Measurements from ENCODE around the gene OGDHL. TPM values are rescaled to one million over a fixed set of nuclear protein-coding genes. Genes with fewer than 3 reads are reported as not detected.
A peak's percentile ranks its signal among the peaks of the same experiment; 100 is the strongest.

OGDHL gene
- total and polyA plus RNA-seq, 2 of the 13 experiments (the other 11 are each of a cell fraction or from before 2014, with no cell fraction given): 3.0 to 9.8 TPM

GRCh38 chr10:49761789-49762565 lies at the start of gene OGDHL (continued):
- TF ChIP-seq ZNF407 (CRISPR knock-in tag; IDR thresholded peaks at IDR 0.05; ENCODE audit: not compliant biosample characterization) (peak; percentile 64), ZNF562 (CRISPR knock-in tag; IDR thresholded peaks at IDR 0.05; ENCODE audit: borderline replicate concordance) (peak; percentile 72; the same call in 1 of the 2 replicates), YEATS2 (CRISPR knock-in tag; IDR thresholded peaks at IDR 0.05; ENCODE audit: borderline replicate concordance) (peak; percentile 73; the same call in 1 of the 2 replicates), ZNF747 (CRISPR knock-in tag; IDR thresholded peaks at IDR 0.05; ENCODE audit: borderline replicate concordance) (peak; percentile 80; the same call in 1 of the 2 replicates), ZNF839 (CRISPR knock-in tag; IDR thresholded peaks at IDR 0.05; ENCODE audit: borderline replicate concordance) (0 out of 2 replicates have a peak, but pooled peaks have one; percentile 61), TRIM22 (IDR thresholded peaks at IDR 0.05) (no peak), PCBP1 (IDR thresholded peaks at IDR 0.05; ENCODE audit: borderline replicate concordance, low read depth, low read length) (0 out of 2 replicates have a peak, but pooled peaks have one; percentile 10), NFATC3 (CRISPR knock-in tag; IDR thresholded peaks at IDR 0.05) (no peak), CBX1 (IDR thresholded peaks at IDR 0.05; ENCODE audit: low read depth) (no peak), ZNF768 (CRISPR knock-in tag; IDR thresholded peaks at IDR 0.05) (peak; percentile 86), ZNF256 (CRISPR knock-in tag; conservative IDR thresholded peaks at IDR 0.05) (peak; percentile 95), RNF219 (CRISPR knock-in tag; IDR thresholded peaks at IDR 0.05) (peak; percentile 53; the same call in 1 of the 2 replicates), ASH2L (IDR thresholded peaks at IDR 0.05; ENCODE audit: insufficient read length, low read depth, low read length) (no peak), ZFP41 (CRISPR knock-in tag; IDR thresholded peaks at IDR 0.05; ENCODE audit: borderline replicate concordance) (peak; percentile 86; the same call in 1 of the 2 replicates), ADNP (CRISPR knock-in tag; IDR thresholded peaks at IDR 0.05) (no peak)
